ENCODE measurements around the gene RAB40C. TPM values are rescaled to one million over a fixed set of nuclear protein-coding genes. Genes with fewer than 3 reads are reported as not detected.
"Not testable (repeated sequence)": the region's sequence is repeated elsewhere in the genome, so short reads cannot be mapped to it uniquely, and the experiment has no call there.

The RAB40C gene
- total RNA-seq, 1 experiment from 2014 or later, result 30.7 TPM

- ATAC-seq, result no peak
- DNase-seq (ENCODE audit: low read depth, low spot score), result no peak
- ChIA-PET POLR2A (no interaction called here), CTCF (interaction anchor here (0.6 kb wide), 1 partner anchor 14 kb away, joined by 5 read pairs; no protein-coding TSS in a partner anchor)
- BruUV-seq (replicated peaks), result no TSS peak
- Histone ChIP-seq H3K4me3 (ENCODE audit: low read depth in 2 of 2, low read length in 2 of 2) (no peak overlapping the region), H3K36me3 (ENCODE audit: control insufficient read depth, insufficient read depth, low read length) (no peaks in the 10 kb centered on the region), H3K4me1 (ENCODE audit: control insufficient read depth, insufficient read depth, low read length) (peaks cover 26% of the 10 kb centered on the region), H3K9me3 (ENCODE audit: control insufficient read depth, insufficient read depth, low read depth, low read length) (no peaks in the 10 kb centered on the region), H3K27me3 (ENCODE audit: control insufficient read depth, insufficient read depth, low read length) (no peaks in the 10 kb centered on the region), H3K27ac (ENCODE audit: low read length) (no peak overlapping the region)
- no peak for TF ChIP-seq SIN3A (IDR thresholded peaks at IDR 0.05; ENCODE audit: borderline replicate concordance, insufficient read depth, low read depth, low read length)
- no peak for TF ChIP-seq CTCF (IDR thresholded peaks at IDR 0.05)
- TF ChIP-seq REST (IDR thresholded peaks at IDR 0.05; ENCODE audit: insufficient read depth in 1 of 2, low read depth in 2 of 2, low read length in 1 of 2), result no peak
- TF ChIP-seq POLR2AphosphoS5 (IDR thresholded peaks at IDR 0.05; ENCODE audit: low read depth, low read length), result no peak
- no peak for TF ChIP-seq TCF7L2 (IDR thresholded peaks at IDR 0.05; ENCODE audit: low read depth, low read length)
- intact Hi-C loops (cut with micrococcal nuclease; ENCODE audit: unreplicated experiment) (no loop called here), in situ Hi-C loops (cut with HindIII; ENCODE audit: low pct_unique_long_range_greater_than_20kb, low sequenced_read_pairs) (no loop called here)
Observed at GRCh38 chr16:596736-597060, 6.8 kb downstream of the RAB40C start.

GRCh38 chr16:597655-598054, 7.8 kb downstream of the RAB40C start:
- H3K27ac ChIP-seq (ENCODE audit: low read length); intact Hi-C loops (cut with micrococcal nuclease; ENCODE audit: unreplicated experiment); in situ Hi-C loops (cut with HindIII; ENCODE audit: low pct_unique_long_range_greater_than_20kb, low sequenced_read_pairs); ATAC-seq; H3K9me3 ChIP-seq (ENCODE audit: control insufficient read depth, insufficient read depth, low read depth, low read length); CTCF ChIA-PET; DNase-seq (ENCODE audit: low read depth, low spot score); H3K27me3 ChIP-seq (ENCODE audit: control insufficient read depth, insufficient read depth, low read length); POLR2A ChIA-PET; BruUV-seq (replicated peaks); H3K36me3 ChIP-seq (ENCODE audit: control insufficient read depth, insufficient read depth, low read length); H3K4me3 ChIP-seq (ENCODE audit: low read depth in 2 of 2, low read length in 2 of 2): not testable (repeated sequence)
- H3K4me1 ChIP-seq (ENCODE audit: control insufficient read depth, insufficient read depth, low read length), result peaks cover 17% of the 10 kb centered on the region

- in situ Hi-C loops (cut with HindIII; ENCODE audit: low pct_unique_long_range_greater_than_20kb, low sequenced_read_pairs) (no loop called here), intact Hi-C loops (cut with micrococcal nuclease; ENCODE audit: unreplicated experiment) (no loop called here)
- Histone ChIP-seq H3K4me3 (ENCODE audit: low read depth in 2 of 2, low read length in 2 of 2) (no peak overlapping the region), H3K27me3 (ENCODE audit: control insufficient read depth, insufficient read depth, low read length) (no peaks in the 10 kb centered on the region), H3K27ac (ENCODE audit: low read length) (no peak overlapping the region), H3K9me3 (ENCODE audit: control insufficient read depth, insufficient read depth, low read depth, low read length) (no peaks in the 10 kb centered on the region), H3K36me3 (ENCODE audit: control insufficient read depth, insufficient read depth, low read length) (no peaks in the 10 kb centered on the region), H3K4me1 (ENCODE audit: control insufficient read depth, insufficient read depth, low read length) (peaks cover 2% of the 10 kb centered on the region; the same call in 1 of the 2 replicates)
- DNase-seq (ENCODE audit: low read depth, low spot score) (no peak), ATAC-seq (no peak)
- CTCF ChIA-PET, result interaction anchor here (0.7 kb wide), 1 partner anchor 473 kb away, joined by 7 read pairs; no protein-coding TSS in a partner anchor
- BruUV-seq (replicated peaks), result no TSS peak
- POLR2A ChIA-PET, result no interaction called here
- TF ChIP-seq SIN3A (IDR thresholded peaks at IDR 0.05; ENCODE audit: borderline replicate concordance, insufficient read depth, low read depth, low read length) (no peak), CTCF (IDR thresholded peaks at IDR 0.05) (no peak), POLR2AphosphoS5 (IDR thresholded peaks at IDR 0.05; ENCODE audit: low read depth, low read length) (no peak), TCF7L2 (IDR thresholded peaks at IDR 0.05; ENCODE audit: low read depth, low read length) (no peak), REST (IDR thresholded peaks at IDR 0.05; ENCODE audit: insufficient read depth in 1 of 2, low read depth in 2 of 2, low read length in 1 of 2) (no peak)
Observed at GRCh38 chr16:598823-599739, 9.2 kb downstream of the RAB40C start.
